ENCODE data around the gene MAP3K8.

MAP3K8 gene

GRCh38 chr10:30481603-30482002 lies 47.6 kb downstream of the MAP3K8 start:
- Histone ChIP-seq H3K79me2 (ENCODE audit: low read length) (no peaks in the 10 kb centered on the region), H3K4me2 (ENCODE audit: low read length) (no peak overlapping the region), H3K27me3 (ENCODE audit: low read depth, low read length) (no peaks in the 10 kb centered on the region), H3K27ac (ENCODE audit: low read length) (no peak overlapping the region), H3K9me3 (ENCODE audit: insufficient read depth, low read length) (no peaks in the 10 kb centered on the region), H3K4me3 (ENCODE audit: low read length) (no peak overlapping the region), H3K4me1 (ENCODE audit: low read length) (0 out of 2 replicates have a peak, but pooled peaks cover 3% of the 10 kb centered on the region), H4K20me1 (ENCODE audit: insufficient read depth, low read length) (no peaks in the 10 kb centered on the region), H3K36me3 (replicated peaks; ENCODE audit: low read depth, low read length) (no peaks in the 10 kb centered on the region), H2AFZ (ENCODE audit: low read depth, low read length) (no peak overlapping the region), H3K9ac (ENCODE audit: low read length) (no peak overlapping the region)
- no peak for TF ChIP-seq EZH2phosphoT487 (IDR thresholded peaks at IDR 0.05; ENCODE audit: low read depth)
- TF ChIP-seq CTCF (IDR thresholded peaks at IDR 0.05; ENCODE audit: low read depth, low read length), result no peak

GRCh38 chr10:30488316-30488715 lies 54.3 kb downstream of the MAP3K8 start:
- H3K27me3 ChIP-seq (ENCODE audit: low read depth, low read length), result 0 out of 2 replicates have a peak, but pooled peaks cover 4% of the 10 kb centered on the region
- no peak overlapping the region for H3K27ac ChIP-seq (ENCODE audit: low read length)
- H3K79me2 ChIP-seq (ENCODE audit: low read length), result no peaks in the 10 kb centered on the region
- H3K4me1 ChIP-seq (ENCODE audit: low read length), result peaks cover 15% of the 10 kb centered on the region
- H3K4me3 ChIP-seq (ENCODE audit: low read length), result 0 out of 2 replicates have a peak overlapping the region, but pooled peaks have one; percentile 6
- no peaks in the 10 kb centered on the region for H4K20me1 ChIP-seq (ENCODE audit: insufficient read depth, low read length)
- peak overlapping the region; percentile 64 for H3K4me2 ChIP-seq (ENCODE audit: low read length)
- H3K36me3 ChIP-seq (replicated peaks; ENCODE audit: low read depth, low read length), result no peaks in the 10 kb centered on the region
- no peak for TF ChIP-seq EZH2phosphoT487 (IDR thresholded peaks at IDR 0.05; ENCODE audit: low read depth)
- no peak for TF ChIP-seq CTCF (IDR thresholded peaks at IDR 0.05; ENCODE audit: low read depth, low read length)
- 0 out of 2 replicates have a peak overlapping the region, but pooled peaks have one; percentile 0 for H3K9ac ChIP-seq (ENCODE audit: low read length)
- H3K9me3 ChIP-seq (ENCODE audit: insufficient read depth, low read length), result no peaks in the 10 kb centered on the region
- H2AFZ ChIP-seq (ENCODE audit: low read depth, low read length), result peak overlapping the region; percentile 11; the same call in 1 of the 2 replicates

GRCh38 chr10:30489346-30489745 lies 55.4 kb downstream of the MAP3K8 start:
- Histone ChIP-seq H2AFZ (ENCODE audit: low read depth, low read length) (no peak overlapping the region), H3K4me2 (ENCODE audit: low read length) (no peak overlapping the region), H4K20me1 (ENCODE audit: insufficient read depth, low read length) (no peaks in the 10 kb centered on the region), H3K79me2 (ENCODE audit: low read length) (no peaks in the 10 kb centered on the region), H3K9me3 (ENCODE audit: insufficient read depth, low read length) (no peaks in the 10 kb centered on the region), H3K4me1 (ENCODE audit: low read length) (peaks cover 25% of the 10 kb centered on the region), H3K27ac (ENCODE audit: low read length) (no peak overlapping the region), H3K4me3 (ENCODE audit: low read length) (no peak overlapping the region), H3K36me3 (replicated peaks; ENCODE audit: low read depth, low read length) (no peaks in the 10 kb centered on the region), H3K9ac (ENCODE audit: low read length) (no peak overlapping the region), H3K27me3 (ENCODE audit: low read depth, low read length) (0 out of 2 replicates have a peak, but pooled peaks cover 4% of the 10 kb centered on the region)
- TF ChIP-seq EZH2phosphoT487 (IDR thresholded peaks at IDR 0.05; ENCODE audit: low read depth), result no peak
- no peak for TF ChIP-seq CTCF (IDR thresholded peaks at IDR 0.05; ENCODE audit: low read depth, low read length)

GRCh38 chr10:30490289-30491000 lies 56.5 kb downstream of the MAP3K8 start:
- 0 out of 2 replicates have a peak, but pooled peaks cover 4% of the 10 kb centered on the region for H3K27me3 ChIP-seq (ENCODE audit: low read depth, low read length)
- H3K79me2 ChIP-seq (ENCODE audit: low read length), result no peaks in the 10 kb centered on the region
- H4K20me1 ChIP-seq (ENCODE audit: insufficient read depth, low read length), result no peaks in the 10 kb centered on the region
- H3K9ac ChIP-seq (ENCODE audit: low read length), result no peak overlapping the region
- H3K9me3 ChIP-seq (ENCODE audit: insufficient read depth, low read length), result no peaks in the 10 kb centered on the region
- H3K4me1 ChIP-seq (ENCODE audit: low read length), result peaks cover 31% of the 10 kb centered on the region
- no peaks in the 10 kb centered on the region for H3K36me3 ChIP-seq (replicated peaks; ENCODE audit: low read depth, low read length)
- TF ChIP-seq EZH2phosphoT487 (IDR thresholded peaks at IDR 0.05; ENCODE audit: low read depth) (no peak), CTCF (IDR thresholded peaks at IDR 0.05; ENCODE audit: low read depth, low read length) (no peak)
- no peak overlapping the region for H3K4me2 ChIP-seq (ENCODE audit: low read length)
- H3K4me3 ChIP-seq (ENCODE audit: low read length), result no peak overlapping the region
- no peak overlapping the region for H3K27ac ChIP-seq (ENCODE audit: low read length)
- H2AFZ ChIP-seq (ENCODE audit: low read depth, low read length), result no peak overlapping the region

Data from OCI-LY3 (cell line).